Muscle of leg (tissue), 11 donors: Measurements from ENCODE around the gene ZNF547. TPM values are rescaled to one million over a fixed set of nuclear protein-coding genes. Genes with fewer than 3 reads are reported as not detected.

ENCODE experiments used
- DNase-seq: peaks from one replicate; pipeline ENCODE4 v3.0.0; 2013
- H3K27ac ChIP-seq: one replicate; pipeline ENCODE4 v1.5.1; 2013; ENCODE audit warnings: mild to moderate bottlenecking, low read length, control low read depth
- H3K27me3 ChIP-seq: one replicate; pipeline ENCODE4 v1.6.1; 2013; ENCODE audit warnings: low read length; ENCODE audit not compliant: control insufficient read depth, insufficient read depth
- H3K36me3 ChIP-seq: one replicate; pipeline ENCODE4 v1.6.1; 2013; ENCODE audit warnings: low read length; ENCODE audit not compliant: control insufficient read depth, insufficient read depth
- H3K4me1 ChIP-seq: one replicate; pipeline ENCODE4 v1.6.1; 2013; ENCODE audit warnings: low read length; ENCODE audit not compliant: control insufficient read depth, insufficient read depth
- H3K4me3 ChIP-seq: one replicate; pipeline ENCODE4 v1.5.1; 2013; ENCODE audit warnings: low read length, control low read depth
- H3K9me3 ChIP-seq: replicated peaks from 2 replicates; pipeline ENCODE4 v1.6.1; 2013; ENCODE audit warnings: low read depth, low read length; ENCODE audit not compliant: control insufficient read depth
- WGBS: methylation state at CpG from one replicate; pipeline ENCODE4 v1.1.5; 2013; ENCODE audit warnings: missing lambda C conversion rate; ENCODE audit not compliant: insufficient coverage; 5-methylcytosine and 5-hydroxymethylcytosine counted together
- polyA plus RNA-seq, 8 donors: library from polyadenylated mRNA; unstranded; fragments of 120-200 nt; gene quantifications; one replicate each; pipeline versions ENCODE4 v1.2.1 to v1.2.3, GENCODE V29; 2013; ENCODE audit warnings: inconsistent platforms in 1 of 8, low replicate concordance in 1 of 8; ENCODE audit not compliant: insufficient read length in 8 of 8, insufficient read depth in 1 of 8
- total RNA-seq: library from RNA; stranded (reverse); fragments of 120-200 nt; gene quantifications from one replicate; pipeline ENCODE4 v1.2.4, GENCODE V29; 2013

Gene ZNF547
- total and polyA plus RNA-seq, 9 donors = 2.4 to 4.7 (median 3.5) TPM

DNA sequence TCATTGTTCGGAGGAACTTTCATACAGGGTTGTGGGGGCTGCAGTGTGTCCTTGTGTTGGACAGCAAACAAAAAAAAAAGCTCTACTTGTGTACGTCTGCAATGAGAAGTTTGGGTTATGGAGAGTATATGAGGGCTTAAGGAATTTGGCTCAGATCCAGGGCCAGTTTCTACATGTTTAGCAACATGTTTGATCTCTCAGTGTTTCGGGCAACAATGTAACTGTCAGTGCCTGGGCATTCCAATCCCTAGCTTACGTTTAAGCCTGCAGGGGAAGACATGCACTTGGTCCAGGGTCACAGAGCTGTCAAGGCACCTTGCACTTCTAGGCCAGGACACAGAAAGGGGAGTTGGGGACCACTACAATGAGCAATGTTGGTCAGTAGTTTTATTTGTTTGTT, 29.2 kb upstream of the ZNF547 start:
- Histone ChIP-seq H3K4me3 (no peak overlapping the region), H3K4me1 (no peaks in the 10 kb centered on the region), H3K36me3 (peaks cover 5% of the 10 kb centered on the region), H3K27me3 (no peaks in the 10 kb centered on the region), H3K9me3 (no peaks in the 10 kb centered on the region), H3K27ac (no peak overlapping the region)
- no peak for DNase-seq
- WGBS = 73% methylated on average over 4 of the region's 4 CpGs

DNA sequence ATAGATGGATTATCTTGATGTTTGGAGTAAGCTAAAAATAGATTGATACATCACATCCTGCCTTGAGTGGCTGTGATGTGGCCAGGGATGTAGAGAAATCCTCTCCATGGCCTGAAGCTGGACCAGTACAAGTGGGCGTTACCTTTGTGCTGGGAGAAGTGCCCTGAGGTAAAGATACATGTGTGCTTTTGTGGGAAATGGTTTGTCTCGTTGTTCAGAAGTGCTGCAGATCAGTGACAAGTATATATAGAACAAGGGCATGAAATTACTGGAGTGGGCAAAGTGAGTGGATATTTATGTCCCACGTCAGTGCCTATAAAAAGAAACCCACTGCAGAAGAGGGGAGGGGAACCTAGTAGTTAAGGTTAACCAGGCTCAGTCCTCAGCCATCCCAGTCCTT, 24.5 kb upstream of the ZNF547 start:
- no peaks in the 10 kb centered on the region for H3K36me3 ChIP-seq
- WGBS = 67% methylated on average over 3 of the region's 3 CpGs
- H3K9me3 ChIP-seq = no peaks in the 10 kb centered on the region
- H3K4me3 ChIP-seq = no peak overlapping the region
- DNase-seq = peak; percentile 15
- H3K27me3 ChIP-seq = no peaks in the 10 kb centered on the region
- H3K4me1 ChIP-seq = no peaks in the 10 kb centered on the region
- no peak overlapping the region for H3K27ac ChIP-seq

DNA sequence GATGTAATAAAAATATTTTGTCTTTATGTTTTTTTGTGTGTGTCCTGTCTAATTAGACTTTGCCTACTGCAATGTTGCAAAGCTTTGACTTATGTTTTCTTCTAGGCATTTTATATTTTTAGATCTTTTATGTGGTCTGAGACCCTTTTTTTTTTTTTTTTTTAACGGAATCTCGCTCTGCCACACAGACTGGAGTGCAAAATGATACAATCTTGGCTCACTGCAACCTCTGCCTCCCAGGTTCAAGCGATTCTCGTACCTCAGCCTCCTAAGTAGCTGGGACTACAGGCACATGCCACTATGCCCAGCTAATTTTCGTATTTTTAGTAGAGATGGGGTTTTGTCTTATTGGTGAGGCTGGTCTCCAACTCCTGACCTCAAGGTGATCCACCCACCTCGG, 20.8 kb upstream of the ZNF547 start:
- H3K36me3 ChIP-seq = no peaks in the 10 kb centered on the region
- no peaks in the 10 kb centered on the region for H3K4me1 ChIP-seq
- H3K9me3 ChIP-seq = no peaks in the 10 kb centered on the region
- WGBS = no CpG with 5 or more reads among the region's 6 CpGs
- no peak for DNase-seq
- no peak overlapping the region for H3K27ac ChIP-seq
- H3K4me3 ChIP-seq = no peak overlapping the region
- no peaks in the 10 kb centered on the region for H3K27me3 ChIP-seq

DNA sequence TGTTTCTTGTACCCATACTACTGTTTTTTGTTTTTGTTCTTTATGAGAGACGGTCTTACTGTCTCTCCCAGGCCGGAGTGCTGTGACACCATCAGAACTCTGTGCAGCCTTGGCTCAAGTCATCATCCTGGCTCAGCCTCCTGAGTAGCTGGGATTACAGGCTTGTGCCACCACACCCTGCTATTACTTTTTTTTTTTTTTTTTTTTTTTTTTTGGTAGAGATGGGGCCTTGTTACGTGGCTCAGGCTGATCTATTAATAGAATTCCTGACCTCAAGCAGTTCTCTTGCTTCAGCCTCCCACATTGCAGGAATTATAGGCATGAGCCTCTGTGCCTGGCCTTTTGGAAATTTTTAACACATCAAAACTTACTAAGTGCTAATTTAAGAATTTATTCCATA, 15.2 kb upstream of the ZNF547 start:
- H3K9me3 ChIP-seq = no peaks in the 10 kb centered on the region
- DNase-seq = no peak
- peaks cover 6% of the 10 kb centered on the region for H3K36me3 ChIP-seq
- no peaks in the 10 kb centered on the region for H3K27me3 ChIP-seq
- H3K4me1 ChIP-seq = peaks cover 10% of the 10 kb centered on the region
- no peak overlapping the region for H3K27ac ChIP-seq
- H3K4me3 ChIP-seq = no peak overlapping the region
- no CpG with 5 or more reads among the region's 3 CpGs for whole genome bisulfite sequencing

DNA sequence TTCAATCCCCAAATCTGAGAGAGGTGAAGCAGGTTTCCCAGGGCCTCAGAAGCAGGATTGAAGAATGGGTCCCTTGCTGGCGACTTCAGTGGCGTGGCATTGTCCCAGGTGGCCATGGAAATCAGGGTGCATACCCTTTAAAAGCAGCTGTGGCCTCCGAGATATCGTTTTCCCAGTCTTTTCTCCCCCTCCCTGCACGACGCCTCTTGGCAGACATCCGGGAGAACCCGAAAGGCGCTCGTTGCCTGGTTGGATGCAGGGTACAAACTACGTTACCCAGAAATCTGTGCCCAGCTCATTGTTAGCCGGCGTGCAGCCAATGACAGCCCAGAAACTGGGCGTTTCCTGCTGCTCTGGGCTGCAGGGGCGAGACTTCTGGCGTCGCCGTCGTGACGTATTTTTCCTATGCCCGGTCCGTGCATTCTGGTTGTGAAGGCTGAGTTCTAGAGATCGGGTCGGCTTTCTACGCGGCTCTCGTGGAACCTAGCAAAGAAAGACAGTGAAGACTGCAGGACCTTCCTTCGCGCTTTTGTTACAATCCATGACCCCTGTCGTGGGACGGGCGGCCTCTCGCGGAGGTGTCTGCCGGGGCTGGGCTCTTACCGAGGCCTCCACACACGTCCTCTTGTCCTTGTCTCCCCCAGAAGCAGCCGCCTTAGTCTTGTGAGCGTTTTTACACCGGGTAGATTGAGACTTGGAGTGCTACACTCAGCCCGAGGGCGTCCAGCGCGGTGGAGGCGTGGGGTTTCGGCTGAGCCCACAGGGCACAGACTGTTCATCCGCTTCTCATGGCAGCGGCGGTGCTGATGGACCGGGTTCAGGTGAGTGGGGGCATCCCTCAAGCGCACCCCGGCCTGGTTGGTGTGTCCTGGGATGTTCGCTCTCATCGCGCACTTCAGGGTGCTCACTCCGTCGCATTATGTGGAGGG, 12.2 kb upstream of the ZNF547 start, which contains the start of gene ZNF304:
TSS of gene ZNF304 (plus strand) at position 395 of the 929 bp plus-strand sequence. CDS start at position 789, 394 bp downstream.
- Histone ChIP-seq H3K4me1 (peaks cover 10% of the 10 kb centered on the region), H3K9me3 (no peaks in the 10 kb centered on the region), H3K36me3 (peaks cover 34% of the 10 kb centered on the region), H3K4me3 (peak within 1 kb of the TSS; percentile 89), H3K27ac (peak within 1 kb of the TSS; percentile 77), H3K27me3 (no peaks in the 10 kb centered on the region)
- under 1% methylated on average over 53 of the region's 57 CpGs for WGBS
- DNase-seq = peak; percentile 99

DNA sequence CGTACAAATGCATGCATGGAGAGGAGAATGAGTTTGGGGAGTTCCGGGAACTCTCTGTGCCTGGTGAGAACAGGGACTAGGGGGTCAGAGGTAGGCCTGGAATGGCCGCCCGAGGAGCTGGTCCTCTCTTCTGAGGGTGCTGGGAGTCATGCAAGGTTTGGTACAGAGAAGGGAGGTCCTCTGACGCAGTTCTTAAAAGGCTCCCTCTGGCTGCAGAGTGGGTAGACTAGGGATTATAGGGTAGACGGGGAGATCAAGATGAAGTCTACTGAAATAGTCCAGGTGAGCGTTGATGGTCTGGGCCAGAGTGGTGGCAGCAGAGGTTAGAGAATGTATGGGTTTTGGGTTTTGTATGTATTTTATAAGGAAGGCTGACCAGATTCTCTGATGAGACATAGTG, 11.5 kb upstream of the ZNF547 start:
- peaks cover 10% of the 10 kb centered on the region for H3K4me1 ChIP-seq
- peak overlapping the region; percentile 89 for H3K4me3 ChIP-seq
- H3K27ac ChIP-seq = no peak overlapping the region
- H3K27me3 ChIP-seq = no peaks in the 10 kb centered on the region
- no peak for DNase-seq
- H3K36me3 ChIP-seq = peaks cover 42% of the 10 kb centered on the region
- WGBS = 17% methylated on average over 7 of the region's 7 CpGs
- no peaks in the 10 kb centered on the region for H3K9me3 ChIP-seq

DNA sequence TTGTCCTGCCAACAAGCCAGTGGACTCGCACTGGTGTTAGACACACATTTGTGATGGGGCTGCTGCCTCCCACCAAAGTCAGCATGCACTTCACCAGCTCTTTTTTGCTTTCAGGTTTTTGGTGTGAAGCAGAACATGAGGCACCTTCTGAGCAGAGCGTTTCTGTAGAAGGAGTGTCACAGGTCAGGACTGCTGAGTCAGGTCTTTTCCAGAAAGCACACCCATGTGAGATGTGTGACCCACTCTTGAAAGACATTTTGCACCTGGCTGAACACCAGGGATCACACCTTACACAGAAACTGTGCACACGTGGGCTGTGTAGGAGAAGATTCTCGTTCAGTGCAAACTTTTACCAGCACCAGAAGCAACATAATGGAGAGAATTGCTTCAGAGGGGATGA, 7.4 kb upstream of the ZNF547 start:
- Histone ChIP-seq H3K27me3 (no peaks in the 10 kb centered on the region), H3K36me3 (peaks cover 61% of the 10 kb centered on the region), H3K27ac (no peak overlapping the region), H3K4me1 (peaks cover 10% of the 10 kb centered on the region), H3K4me3 (no peak overlapping the region), H3K9me3 (no peaks in the 10 kb centered on the region)
- no peak for DNase-seq
- 100% methylated on average over 1 of the region's 4 CpGs for WGBS

DNA sequence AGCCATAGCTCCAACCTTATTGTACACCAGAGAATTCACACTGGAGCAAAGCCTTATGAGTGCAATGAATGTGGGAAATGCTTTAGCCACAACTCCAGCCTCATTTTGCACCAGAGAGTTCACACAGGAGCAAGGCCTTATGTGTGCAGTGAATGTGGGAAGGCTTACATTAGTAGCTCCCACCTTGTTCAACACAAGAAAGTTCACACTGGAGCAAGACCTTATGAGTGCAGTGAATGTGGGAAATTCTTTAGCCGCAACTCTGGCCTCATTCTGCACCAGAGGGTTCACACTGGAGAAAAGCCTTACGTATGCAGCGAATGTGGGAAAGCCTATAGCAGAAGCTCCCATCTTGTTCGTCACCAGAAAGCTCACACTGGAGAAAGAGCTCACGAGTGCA, 5.9 kb upstream of the ZNF547 start:
- Histone ChIP-seq H3K9me3 (no peaks in the 10 kb centered on the region), H3K27me3 (no peaks in the 10 kb centered on the region), H3K27ac (no peak overlapping the region), H3K36me3 (peaks cover 61% of the 10 kb centered on the region), H3K4me3 (no peak overlapping the region), H3K4me1 (peaks cover 2% of the 10 kb centered on the region)
- 92% methylated on average over 4 of the region's 5 CpGs for WGBS
- no peak for DNase-seq

DNA sequence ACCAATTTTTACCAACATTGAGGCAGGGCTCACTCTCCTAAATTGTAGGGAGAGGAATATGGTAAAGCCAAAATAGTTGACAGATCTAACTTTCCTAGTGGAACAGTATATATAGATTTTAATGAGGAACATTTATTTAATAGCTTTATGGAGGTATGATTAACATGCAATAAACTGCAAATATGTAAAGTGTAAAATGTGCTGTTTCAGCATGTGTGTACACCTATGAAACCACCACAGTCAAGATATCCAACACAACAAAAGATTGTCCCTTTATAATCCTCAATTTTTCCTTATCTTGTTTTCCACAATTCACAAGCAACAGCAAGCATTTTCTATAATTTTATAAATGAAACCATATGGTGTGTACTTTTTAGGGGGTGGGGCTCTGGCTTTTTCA, 4.1 kb upstream of the ZNF547 start:
- H3K27ac ChIP-seq = no peak overlapping the region
- peaks cover 9% of the 10 kb centered on the region for H3K4me1 ChIP-seq
- no peak for DNase-seq
- H3K27me3 ChIP-seq = no peaks in the 10 kb centered on the region
- no peak overlapping the region for H3K4me3 ChIP-seq
- H3K9me3 ChIP-seq = no peaks in the 10 kb centered on the region
- peaks cover 45% of the 10 kb centered on the region for H3K36me3 ChIP-seq

DNA sequence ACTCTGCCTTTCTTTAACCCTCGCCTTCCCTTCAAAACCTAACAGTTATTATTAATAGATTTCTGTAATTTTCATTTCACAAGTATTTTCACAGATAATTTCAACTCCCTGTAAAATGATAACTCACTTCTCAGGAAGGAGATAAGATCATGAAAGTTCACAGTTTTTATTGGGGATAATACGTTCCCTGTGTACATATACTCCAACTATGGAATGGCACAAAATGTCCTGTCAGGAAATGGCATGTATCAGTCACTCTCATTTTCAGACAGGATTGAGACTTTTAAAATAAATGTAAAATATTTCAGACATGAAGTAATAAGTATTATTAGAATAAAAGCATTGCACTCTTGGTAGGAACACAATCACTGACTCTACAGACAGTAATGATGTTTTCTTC, 932 bp upstream of the ZNF547 start:
- H3K27me3 ChIP-seq = no peaks in the 10 kb centered on the region
- no CpG with 5 or more reads among the region's 2 CpGs for WGBS
- no peak for DNase-seq
- peaks cover 17% of the 10 kb centered on the region for H3K36me3 ChIP-seq
- peak overlapping the region; percentile 52 for H3K4me3 ChIP-seq
- H3K4me1 ChIP-seq = peaks cover 11% of the 10 kb centered on the region
- no peaks in the 10 kb centered on the region for H3K9me3 ChIP-seq
- H3K27ac ChIP-seq = peak overlapping the region; percentile 96
